A549 (cell line): ENCODE results near the gene PHLDA1.

ENCODE experiments used
- CHD2 ChIP-seq: fragments of 150-350 bp; IDR thresholded peaks from 2 replicates; pipeline ENCODE4 v1.6.1; 2014; ENCODE audit warnings: low read length; ENCODE audit not compliant: partially characterized antibody
- HOXB13 ChIP-seq: fragments of 250-450 bp; sonication (Bioruptor Pico); IDR thresholded peaks from 2 replicates; pipeline ENCODE4 v1.5.0; 2020; ENCODE audit warnings: low read depth, mild to moderate bottlenecking, moderate library complexity
- JUNB ChIP-seq: fragments of >200 bp; sonication (Bioruptor Twin); formaldehyde crosslinking; IDR thresholded peaks from 2 replicates; pipeline ENCODE4 v1.6.1; 2016
- TF ChIP-seq, protein P1 (sequence below): fragments of >200 bp; sonication (Bioruptor Twin); formaldehyde crosslinking; IDR thresholded peaks from 3 replicates; pipeline ENCODE4 v1.5.1; 2016

DNA sequence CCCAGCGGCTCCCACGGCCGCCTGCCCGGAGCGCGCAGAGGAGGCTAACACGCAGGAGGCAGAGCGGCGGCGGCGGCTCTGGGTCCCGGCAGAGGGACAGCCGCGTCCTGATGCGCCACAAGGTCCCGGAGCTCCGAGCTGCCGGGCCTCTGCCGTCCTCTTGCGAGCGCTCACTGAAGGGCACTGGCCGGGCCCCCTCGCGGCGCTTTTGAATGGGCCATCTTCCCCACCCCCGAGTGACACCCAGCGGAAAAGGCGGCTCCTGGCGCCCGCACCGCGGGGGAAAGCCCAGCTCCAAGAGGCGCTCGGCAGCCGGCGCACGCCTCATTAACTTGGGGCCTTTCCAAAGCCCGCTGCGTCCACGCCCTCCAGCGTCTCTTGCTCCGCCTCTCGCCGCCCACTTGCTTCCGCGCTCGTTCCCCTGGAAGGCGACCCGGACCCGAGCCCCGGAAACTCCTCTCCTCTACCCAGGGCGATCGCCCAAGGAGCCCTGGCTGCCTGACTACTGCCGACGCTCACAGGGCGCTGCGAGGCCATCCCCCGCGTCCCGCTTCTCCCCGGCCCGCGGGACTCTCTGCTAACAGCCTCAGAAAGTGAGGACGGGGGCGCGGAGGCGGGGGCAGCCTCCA is at the start of gene PHLDA1:
- TF ChIP-seq CHD2 (no peak), HOXB13 (CRISPR knock-in tag) (no peak), JUNB (no peak)
- TF ChIP-seq, protein P1, sequence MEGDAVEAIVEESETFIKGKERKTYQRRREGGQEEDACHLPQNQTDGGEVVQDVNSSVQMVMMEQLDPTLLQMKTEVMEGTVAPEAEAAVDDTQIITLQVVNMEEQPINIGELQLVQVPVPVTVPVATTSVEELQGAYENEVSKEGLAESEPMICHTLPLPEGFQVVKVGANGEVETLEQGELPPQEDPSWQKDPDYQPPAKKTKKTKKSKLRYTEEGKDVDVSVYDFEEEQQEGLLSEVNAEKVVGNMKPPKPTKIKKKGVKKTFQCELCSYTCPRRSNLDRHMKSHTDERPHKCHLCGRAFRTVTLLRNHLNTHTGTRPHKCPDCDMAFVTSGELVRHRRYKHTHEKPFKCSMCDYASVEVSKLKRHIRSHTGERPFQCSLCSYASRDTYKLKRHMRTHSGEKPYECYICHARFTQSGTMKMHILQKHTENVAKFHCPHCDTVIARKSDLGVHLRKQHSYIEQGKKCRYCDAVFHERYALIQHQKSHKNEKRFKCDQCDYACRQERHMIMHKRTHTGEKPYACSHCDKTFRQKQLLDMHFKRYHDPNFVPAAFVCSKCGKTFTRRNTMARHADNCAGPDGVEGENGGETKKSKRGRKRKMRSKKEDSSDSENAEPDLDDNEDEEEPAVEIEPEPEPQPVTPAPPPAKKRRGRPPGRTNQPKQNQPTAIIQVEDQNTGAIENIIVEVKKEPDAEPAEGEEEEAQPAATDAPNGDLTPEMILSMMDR = peak; percentile 42
